Uterus (tissue), 4 donors: Measurements from ENCODE around the gene HOXD4. TPM values are rescaled to one million over a fixed set of nuclear protein-coding genes. Genes with fewer than 3 reads are reported as not detected.

Experiments used
- DNase-seq, 2 donors: peaks; one replicate each; pipeline ENCODE4 v3.0.0-alpha.2; 2019 to 2020
- H3K27ac ChIP-seq, 2 donors: fragments of 200-600 bp; sonication (generic); 1 replicate in 1 of 2; 2 replicates in 1 of 2; pipeline ENCODE4 v1.5.1; 2016 to 2018
- H3K27me3 ChIP-seq, 2 donors: fragments of 200-600 bp; sonication (generic); one replicate each; pipeline ENCODE4 v1.5.1; 2018 to 2019; ENCODE audit warnings: control low read depth in 1 of 2
- H3K36me3 ChIP-seq, 2 donors: fragments of 200-600 bp; sonication (generic); one replicate each; pipeline ENCODE4 v1.5.1; 2019; ENCODE audit warnings: control low read depth in 1 of 2
- H3K4me1 ChIP-seq, 2 donors: fragments of 200-600 bp; sonication (generic); one replicate each; pipeline ENCODE4 v1.5.1; 2018 to 2019; ENCODE audit warnings: control low read depth in 1 of 2
- H3K4me3 ChIP-seq, 2 donors: fragments of 200-600 bp; sonication (generic); 1 replicate in 1 of 2; 2 replicates in 1 of 2; pipeline ENCODE4 v1.5.1; 2018 to 2019; ENCODE audit warnings: mild to moderate bottlenecking in 1 of 2
- H3K9me3 ChIP-seq, 2 donors: fragments of 200-600 bp; sonication (generic); one replicate each; pipeline ENCODE4 v1.5.1; 2019; ENCODE audit warnings: control low read depth in 1 of 2
- POLR2A ChIP-seq, 2 donors: fragments of 450-650 bp; IDR thresholded peaks; one replicate each; pipeline ENCODE4 v1.6.1; 2016; ENCODE audit warnings: antibody characterized with exemption in 2 of 2, mild to moderate bottlenecking in 1 of 2, moderate library complexity in 1 of 2
- intact Hi-C: fragments of 100-400 bp; cut with DNase I; formaldehyde crosslinking; loops from one replicate; pipeline ENCODE4 v1.15.1; 2023; ENCODE audit warnings: low total_unique reads
- total RNA-seq, 4 donors: library from RNA; depleted of rRNA in 3 of 4; stranded (reverse); fragments of >200 nt in 3 of 4; gene quantifications; one replicate each; pipeline versions ENCODE4 v1.1.0 to v1.2.4, GENCODE V29; 2014 to 2023
- TF ChIP-seq, protein P1 (sequence below), 4 experiments: fragments of 200-600 bp in 2 of 4; fragments of 450-650 bp in 2 of 4; sonication (generic) in 2 of 4; IDR thresholded peaks; one replicate each; pipeline ENCODE4 v1.5.1; 2016 to 2019; ENCODE audit warnings: antibody characterized with exemption in 4 of 4, mild to moderate bottlenecking in 2 of 4, moderate library complexity in 1 of 4
- donor health status: DM: yes; HTN: yes; CAD: no.

Gene HOXD4
- total RNA-seq, result 10 to 100 TPM in 2 of 4 donors, 1 to 10 TPM in 2; 6.8 to 41.6 (median 13.0) TPM

DNA sequence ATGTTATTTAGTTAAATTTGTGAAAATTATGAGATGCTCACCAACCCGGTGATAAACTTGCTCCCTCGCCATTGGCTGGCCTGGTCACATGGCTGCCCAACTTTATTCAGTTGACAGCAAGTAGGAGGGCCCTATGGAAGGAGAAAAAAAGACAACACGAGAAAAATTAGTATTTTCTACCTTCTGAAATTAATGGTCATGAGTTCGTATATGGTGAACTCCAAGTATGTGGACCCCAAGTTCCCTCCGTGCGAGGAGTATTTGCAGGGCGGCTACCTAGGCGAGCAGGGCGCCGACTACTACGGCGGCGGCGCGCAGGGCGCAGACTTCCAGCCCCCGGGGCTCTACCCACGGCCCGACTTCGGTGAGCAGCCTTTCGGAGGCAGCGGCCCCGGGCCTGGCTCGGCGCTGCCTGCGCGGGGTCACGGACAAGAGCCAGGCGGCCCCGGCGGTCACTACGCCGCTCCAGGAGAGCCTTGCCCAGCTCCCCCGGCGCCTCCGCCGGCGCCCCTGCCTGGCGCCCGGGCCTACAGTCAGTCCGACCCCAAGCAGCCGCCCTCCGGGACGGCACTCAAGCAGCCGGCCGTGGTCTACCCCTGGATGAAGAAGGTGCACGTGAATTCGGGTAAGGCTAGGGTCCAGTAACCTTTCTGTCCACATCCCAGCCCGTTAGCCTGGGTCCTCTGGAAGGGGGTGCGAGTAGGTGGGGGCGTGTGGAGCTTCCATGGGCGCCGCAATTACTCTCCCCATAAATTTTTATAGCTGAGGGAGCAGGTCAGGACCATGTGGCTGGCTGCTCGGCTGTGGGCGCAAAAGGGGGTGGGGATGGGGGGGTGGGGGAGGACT is at the start of gene HOXD4:
TSS of gene HOXD4 (plus strand) at position 109 of the 846 bp plus-strand sequence. CDS start at position 193, 84 bp downstream.
- no peak for DNase-seq
- no peaks in the 10 kb centered on the region for H3K9me3 ChIP-seq
- H3K27ac ChIP-seq, result peak within 1 kb of the TSS; percentile 75 to 83
- H3K36me3 ChIP-seq, result no peaks in the 10 kb centered on the region
- no peak for TF ChIP-seq POLR2A (IDR thresholded peaks at IDR 0.05)
- TF ChIP-seq, protein P1, sequence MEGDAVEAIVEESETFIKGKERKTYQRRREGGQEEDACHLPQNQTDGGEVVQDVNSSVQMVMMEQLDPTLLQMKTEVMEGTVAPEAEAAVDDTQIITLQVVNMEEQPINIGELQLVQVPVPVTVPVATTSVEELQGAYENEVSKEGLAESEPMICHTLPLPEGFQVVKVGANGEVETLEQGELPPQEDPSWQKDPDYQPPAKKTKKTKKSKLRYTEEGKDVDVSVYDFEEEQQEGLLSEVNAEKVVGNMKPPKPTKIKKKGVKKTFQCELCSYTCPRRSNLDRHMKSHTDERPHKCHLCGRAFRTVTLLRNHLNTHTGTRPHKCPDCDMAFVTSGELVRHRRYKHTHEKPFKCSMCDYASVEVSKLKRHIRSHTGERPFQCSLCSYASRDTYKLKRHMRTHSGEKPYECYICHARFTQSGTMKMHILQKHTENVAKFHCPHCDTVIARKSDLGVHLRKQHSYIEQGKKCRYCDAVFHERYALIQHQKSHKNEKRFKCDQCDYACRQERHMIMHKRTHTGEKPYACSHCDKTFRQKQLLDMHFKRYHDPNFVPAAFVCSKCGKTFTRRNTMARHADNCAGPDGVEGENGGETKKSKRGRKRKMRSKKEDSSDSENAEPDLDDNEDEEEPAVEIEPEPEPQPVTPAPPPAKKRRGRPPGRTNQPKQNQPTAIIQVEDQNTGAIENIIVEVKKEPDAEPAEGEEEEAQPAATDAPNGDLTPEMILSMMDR (IDR thresholded peaks at IDR 0.05), result no peak
- H3K4me3 ChIP-seq, result peak within 1 kb of the TSS; percentile 16 to 36
- H3K27me3 ChIP-seq, result no peaks in the 10 kb centered on the region
- peaks cover 0 to 12% of the 10 kb centered on the region in 2 donors for H3K4me1 ChIP-seq
- intact Hi-C loops, result no loop called here

DNA sequence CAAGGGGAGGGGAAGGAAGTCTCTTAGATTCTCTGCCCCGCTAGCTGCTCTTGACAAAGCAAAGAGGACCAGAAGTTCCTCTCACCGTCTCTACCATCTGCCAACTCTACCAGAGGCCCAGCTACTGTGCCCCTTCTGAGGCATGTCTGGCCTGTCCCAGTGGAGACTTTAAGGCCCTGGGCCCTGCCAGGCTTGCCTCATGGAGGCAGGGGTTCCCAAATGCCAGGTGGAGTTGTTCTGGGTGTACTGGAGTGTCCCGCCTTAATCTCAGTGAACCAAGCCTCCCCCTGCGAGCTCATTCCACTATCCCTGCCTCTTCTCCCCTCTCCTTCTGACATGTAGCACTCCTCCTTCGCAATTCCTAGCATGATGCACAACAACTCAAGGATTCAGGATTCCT is 49.5 kb upstream of the HOXD4 start:
- no peak for DNase-seq
- peaks cover 20 to 38% of the 10 kb centered on the region in 2 donors for H3K27me3 ChIP-seq
- H3K36me3 ChIP-seq, result no peaks in the 10 kb centered on the region
- peaks cover 0 to 21% of the 10 kb centered on the region in 2 donors for H3K4me1 ChIP-seq
- no peak overlapping the region for H3K4me3 ChIP-seq
- H3K9me3 ChIP-seq, result no peaks in the 10 kb centered on the region
- no peak overlapping the region for H3K27ac ChIP-seq
- no peak for TF ChIP-seq POLR2A (IDR thresholded peaks at IDR 0.05)
- TF ChIP-seq, protein P1 (IDR thresholded peaks at IDR 0.05), result no peak
- intact Hi-C loops, result no loop called here

DNA sequence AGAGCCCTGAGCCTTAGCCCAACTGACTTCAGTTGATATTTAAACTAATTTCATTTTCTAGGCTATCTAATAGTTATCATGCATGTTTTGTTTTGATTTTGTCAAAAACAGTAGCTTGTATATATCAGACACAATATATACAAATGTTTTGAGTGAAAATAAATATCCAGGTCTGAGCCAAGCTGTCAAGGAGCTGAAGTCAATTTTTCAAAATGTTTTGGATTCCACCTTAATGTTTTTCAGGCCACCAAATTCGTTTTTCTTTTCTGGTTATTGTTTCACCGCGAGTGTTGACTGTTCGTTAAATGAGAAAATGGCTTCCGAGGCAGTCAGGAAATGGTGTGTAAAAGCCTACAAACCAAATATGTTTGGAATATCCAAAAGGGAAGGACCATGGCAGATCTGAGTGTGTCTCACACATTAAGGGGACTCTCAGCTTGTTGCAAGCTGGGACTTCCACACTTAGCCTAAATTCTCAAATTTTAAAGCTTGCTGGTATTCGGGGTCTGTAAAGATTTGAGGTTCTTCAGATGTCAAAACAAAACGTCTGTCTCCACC is 49.0 kb upstream of the HOXD4 start:
- Histone ChIP-seq H3K36me3 (no peaks in the 10 kb centered on the region), H3K27me3 (peaks cover 18 to 33% of the 10 kb centered on the region in 2 donors), H3K4me1 (peaks cover 0 to 21% of the 10 kb centered on the region in 2 donors), H3K4me3 (no peak overlapping the region), H3K27ac (no peak overlapping the region), H3K9me3 (no peaks in the 10 kb centered on the region)
- intact Hi-C loops, result no loop called here
- DNase-seq, result no peak
- TF ChIP-seq, protein P1 (IDR thresholded peaks at IDR 0.05), result no peak
- TF ChIP-seq POLR2A (IDR thresholded peaks at IDR 0.05), result no peak

DNA sequence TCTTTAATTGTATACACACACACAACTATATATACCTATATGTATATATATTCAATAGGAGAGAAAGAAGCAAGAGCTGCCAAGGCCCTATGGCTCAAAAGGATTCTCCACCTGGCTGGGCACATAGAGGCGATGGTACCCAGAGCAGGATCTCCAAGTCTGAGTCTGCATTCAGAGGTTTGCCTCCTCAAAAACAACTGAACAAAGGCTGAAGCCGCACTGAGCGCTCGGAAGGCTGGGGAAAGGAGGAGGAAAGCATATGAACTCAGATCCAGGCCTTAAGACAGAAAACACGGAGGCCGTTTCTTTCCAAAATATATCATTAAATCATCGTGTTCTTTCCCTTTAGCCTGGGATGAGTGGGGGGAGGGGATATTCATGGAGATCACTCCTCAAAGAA is 48.2 kb upstream of the HOXD4 start:
- peaks cover 0 to 15% of the 10 kb centered on the region in 2 donors for H3K4me1 ChIP-seq
- intact Hi-C loops, result no loop called here

More for the DNA sequence above, 48.2 kb upstream of the HOXD4 start:
- H3K27ac ChIP-seq, result peak overlapping the region; percentile 98 to 99
- H3K4me3 ChIP-seq, result no peak overlapping the region
- no peak for DNase-seq
- no peaks in the 10 kb centered on the region for H3K36me3 ChIP-seq
- H3K9me3 ChIP-seq, result no peaks in the 10 kb centered on the region
- H3K27me3 ChIP-seq, result peaks cover 13 to 25% of the 10 kb centered on the region in 2 donors
- TF ChIP-seq POLR2A (IDR thresholded peaks at IDR 0.05), result no peak
- TF ChIP-seq, protein P1 (IDR thresholded peaks at IDR 0.05), result no peak
